Fibroblast of pulmonary artery (primary cell): ENCODE data around the gene GLIS1.

Experiments used
- DNase-seq: peaks from one replicate; pipeline ENCODE4 v3.0.0-alpha.2; 2010; ENCODE audit warnings: low read depth
- H3K4me3 ChIP-seq: replicated peaks from 2 replicates; pipeline ENCODE4 v1.5.1; 2011; ENCODE audit warnings: low read depth, mild to moderate bottlenecking, control low read depth, low read length, moderate library complexity
- TF ChIP-seq, protein P1 (sequence below): IDR thresholded peaks from 2 replicates; pipeline ENCODE4 v1.5.1; 2011; ENCODE audit warnings: mild to moderate bottlenecking, control low read depth, low read length, inconsistent platforms; ENCODE audit errors: missing control alignments

Gene GLIS1

DNA sequence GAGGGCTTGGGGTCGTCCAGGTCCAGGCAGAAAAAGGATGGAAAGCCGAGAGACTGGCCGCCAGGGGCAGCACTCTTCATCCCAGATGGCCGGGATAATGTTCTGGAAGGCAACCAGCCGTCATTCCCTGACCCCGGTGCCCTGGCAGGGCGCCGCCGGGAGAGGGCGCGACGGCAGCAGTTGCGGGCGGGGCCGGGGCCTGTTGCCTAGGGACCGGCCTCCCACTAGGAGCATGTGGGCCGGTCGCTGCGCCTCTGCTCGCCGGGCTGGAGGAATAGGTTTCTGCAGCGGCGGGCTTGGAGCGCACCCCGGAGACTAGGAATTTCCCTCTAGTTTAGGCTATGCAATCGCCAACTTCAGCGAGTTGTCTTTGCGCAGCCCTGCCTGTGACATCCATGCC is 268.8 kb downstream of the GLIS1 start:
- H3K4me3 ChIP-seq, result no peak overlapping the region
- peak; percentile 71 for DNase-seq
- TF ChIP-seq, protein P1, sequence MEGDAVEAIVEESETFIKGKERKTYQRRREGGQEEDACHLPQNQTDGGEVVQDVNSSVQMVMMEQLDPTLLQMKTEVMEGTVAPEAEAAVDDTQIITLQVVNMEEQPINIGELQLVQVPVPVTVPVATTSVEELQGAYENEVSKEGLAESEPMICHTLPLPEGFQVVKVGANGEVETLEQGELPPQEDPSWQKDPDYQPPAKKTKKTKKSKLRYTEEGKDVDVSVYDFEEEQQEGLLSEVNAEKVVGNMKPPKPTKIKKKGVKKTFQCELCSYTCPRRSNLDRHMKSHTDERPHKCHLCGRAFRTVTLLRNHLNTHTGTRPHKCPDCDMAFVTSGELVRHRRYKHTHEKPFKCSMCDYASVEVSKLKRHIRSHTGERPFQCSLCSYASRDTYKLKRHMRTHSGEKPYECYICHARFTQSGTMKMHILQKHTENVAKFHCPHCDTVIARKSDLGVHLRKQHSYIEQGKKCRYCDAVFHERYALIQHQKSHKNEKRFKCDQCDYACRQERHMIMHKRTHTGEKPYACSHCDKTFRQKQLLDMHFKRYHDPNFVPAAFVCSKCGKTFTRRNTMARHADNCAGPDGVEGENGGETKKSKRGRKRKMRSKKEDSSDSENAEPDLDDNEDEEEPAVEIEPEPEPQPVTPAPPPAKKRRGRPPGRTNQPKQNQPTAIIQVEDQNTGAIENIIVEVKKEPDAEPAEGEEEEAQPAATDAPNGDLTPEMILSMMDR, result peak; percentile 48

DNA sequence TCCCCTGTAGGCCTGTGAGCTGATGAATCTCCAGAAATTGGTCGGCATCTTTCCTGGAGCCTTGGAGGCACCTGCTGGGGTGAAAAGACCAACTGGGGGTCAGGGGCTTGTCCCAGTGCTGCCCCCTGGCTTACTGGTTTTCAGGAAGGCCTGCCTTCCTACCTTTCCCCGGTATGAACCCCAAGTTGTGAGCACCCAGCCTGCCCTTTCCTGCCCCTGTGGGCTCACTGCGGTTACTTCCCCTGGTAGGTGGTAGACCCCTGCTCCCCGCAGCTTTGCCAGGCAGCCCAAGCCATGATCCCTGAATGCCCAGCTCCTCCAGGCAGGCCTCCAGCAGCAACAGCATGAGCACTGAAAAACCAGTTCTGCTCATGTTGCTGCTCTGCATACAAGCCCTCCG is 269.6 kb downstream of the GLIS1 start:
- no peak for DNase-seq
- no peak overlapping the region for H3K4me3 ChIP-seq
- TF ChIP-seq, protein P1, result no peak

DNA sequence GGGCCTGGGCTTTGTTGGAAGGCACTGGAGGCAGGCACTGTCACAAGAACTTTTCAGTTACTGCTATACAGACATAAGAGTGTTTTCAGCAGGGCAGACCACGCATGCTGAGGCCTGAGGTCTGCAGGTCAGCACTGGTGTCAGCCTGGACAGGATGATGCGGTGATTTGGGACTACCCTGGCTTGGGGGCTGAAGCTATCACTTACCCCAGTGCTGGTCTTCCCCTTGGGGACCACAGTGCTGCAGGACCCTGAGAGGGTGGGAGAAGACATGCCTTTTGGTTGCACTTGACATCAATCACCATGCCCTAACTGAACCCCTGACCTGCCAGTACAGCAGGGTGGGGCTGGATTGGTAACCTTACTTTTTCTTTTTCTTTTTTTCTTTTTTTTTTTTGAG is 270.6 kb downstream of the GLIS1 start:
- no peak for DNase-seq
- TF ChIP-seq, protein P1, result no peak
- H3K4me3 ChIP-seq, result no peak overlapping the region

DNA sequence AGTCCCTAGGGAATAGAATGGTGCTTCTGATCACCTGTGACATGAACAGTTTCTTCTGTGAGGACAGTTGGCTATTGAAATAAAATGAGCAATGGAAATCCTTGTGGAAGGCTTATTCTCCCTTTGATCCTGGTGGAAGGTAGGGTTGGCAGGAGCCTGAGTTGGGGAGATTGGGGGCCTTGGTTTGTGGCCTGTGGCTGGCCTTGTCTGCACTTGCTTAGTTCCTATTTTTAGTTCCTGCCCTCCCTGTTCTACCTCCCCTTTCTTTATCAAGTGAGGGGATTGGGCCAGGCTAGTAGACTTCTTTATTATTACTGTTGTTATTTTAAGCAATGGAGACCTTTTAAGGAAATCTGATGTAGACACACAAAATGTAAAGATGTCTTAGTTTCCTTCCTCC is 271.6 kb downstream of the GLIS1 start:
- TF ChIP-seq, protein P1, result no peak
- no peak for DNase-seq
- no peak overlapping the region for H3K4me3 ChIP-seq

DNA sequence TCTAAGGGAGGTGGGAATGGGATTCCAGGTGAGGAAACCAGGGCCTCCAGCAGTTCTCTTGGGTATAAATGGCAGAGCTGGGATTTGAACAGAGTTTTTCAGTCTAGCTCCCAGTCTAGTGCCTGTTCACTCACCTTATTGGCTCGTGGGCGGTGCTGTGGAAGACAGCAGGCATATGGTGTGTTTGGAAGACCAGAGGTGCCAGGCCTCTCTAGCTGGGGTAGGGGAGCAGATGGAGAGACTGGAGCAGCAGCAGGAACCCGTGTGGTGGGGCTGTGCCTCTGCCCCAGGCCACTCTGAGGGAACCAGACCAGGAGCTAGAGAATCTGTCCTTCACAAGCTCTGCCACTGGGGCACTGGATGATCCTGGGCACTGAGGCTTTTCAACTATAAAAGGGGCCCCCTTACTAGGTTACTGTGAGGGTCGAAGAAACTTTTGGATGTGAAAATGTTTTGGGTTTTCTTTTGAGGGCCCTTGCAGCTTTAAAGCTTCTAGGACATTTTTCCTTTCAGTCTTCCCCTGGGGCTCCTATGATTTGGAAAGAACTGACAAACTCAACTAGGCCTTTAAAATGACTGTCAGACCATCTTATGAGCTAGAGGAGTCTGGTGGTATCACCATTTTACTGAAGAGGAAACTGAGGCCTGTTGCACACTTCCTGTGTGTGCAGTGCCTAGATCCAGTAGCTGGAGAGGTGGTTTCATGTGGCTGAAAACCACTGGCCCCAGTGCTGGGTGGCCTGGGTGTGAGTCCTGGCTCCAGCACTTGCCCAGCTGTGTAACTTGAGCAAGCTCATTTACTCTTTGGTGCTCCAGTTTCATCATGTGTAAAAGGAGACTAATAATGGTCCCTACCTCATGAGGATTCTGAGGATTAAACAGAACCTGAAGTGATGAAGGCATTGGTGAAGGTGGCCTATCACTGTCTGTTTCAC is 273.7 kb downstream of the GLIS1 start:
- no peak overlapping the region for H3K4me3 ChIP-seq
- TF ChIP-seq, protein P1, result no peak
- no peak for DNase-seq

DNA sequence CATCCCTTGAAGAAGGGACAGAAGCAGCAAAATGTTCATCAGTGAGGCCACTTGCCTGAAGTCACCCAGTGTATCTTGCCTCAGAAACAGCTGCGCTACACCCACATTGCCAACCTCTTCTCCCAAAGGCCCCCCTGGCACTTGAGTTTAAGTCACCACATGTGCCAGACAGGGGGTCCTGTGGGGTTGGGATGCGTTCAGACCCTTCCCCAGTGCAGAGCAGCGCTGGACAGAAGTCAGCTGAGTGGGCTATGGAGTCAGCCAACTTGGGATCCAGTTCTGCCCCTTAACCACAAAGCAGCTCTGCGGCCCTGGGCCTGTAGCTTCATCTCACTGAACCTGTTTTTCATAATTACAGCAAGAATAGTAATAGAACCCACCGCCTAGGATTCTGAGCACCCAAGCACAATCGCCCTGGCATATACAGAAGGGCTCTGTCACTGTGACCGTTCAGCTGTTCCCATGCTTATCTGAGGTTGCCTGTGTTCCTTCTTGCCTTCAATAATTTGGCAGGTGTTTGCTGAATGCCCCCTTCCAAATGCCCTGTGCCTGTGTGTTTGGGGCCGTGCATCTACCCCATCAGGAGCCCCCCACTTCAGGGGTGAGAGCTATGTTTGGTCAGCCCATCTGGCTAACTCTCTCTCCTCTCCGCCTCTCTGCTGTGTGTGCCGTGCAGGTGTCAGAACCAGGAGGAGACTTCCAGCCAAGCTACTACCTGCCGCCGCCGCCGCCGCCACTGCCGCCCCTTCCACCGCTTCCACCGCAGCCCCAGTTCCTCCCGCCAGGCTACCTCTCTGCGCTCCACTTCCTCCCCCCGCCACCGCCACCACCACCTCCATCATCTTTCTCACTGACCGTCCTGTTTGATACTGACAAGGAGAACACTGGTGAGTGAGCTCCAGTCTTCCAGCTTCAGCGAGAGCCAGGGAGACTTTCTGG is 274.7 kb downstream of the GLIS1 start:
- DNase-seq, result no peak
- TF ChIP-seq, protein P1, result no peak
- no peak overlapping the region for H3K4me3 ChIP-seq
